SIG-M5 (cell line): Measurements from ENCODE around the gene APOC1.
"Not testable (repeated sequence)": the region's sequence is repeated elsewhere in the genome, so short reads cannot be mapped to it uniquely, and the experiment has no call there.

Experiments
- DNase-seq: peaks from one replicate; lab custom pipeline; 2025; lab: John Stamatoyannopoulos, UW

APOC1 gene

GRCh38 chr19:44914433-44915206 is at the start of gene APOC1:
Gene APOC1 (plus strand): TSS chr19:44914608. CDS start chr19:44914892, 284 bp downstream.
- DNase-seq: peak; percentile 30

GRCh38 chr19:44865196-44865767 is 49.1 kb upstream of the APOC1 start:
- no peak for DNase-seq

GRCh38 chr19:44866664-44867063 is 47.7 kb upstream of the APOC1 start:
- no peak for DNase-seq

DNA sequence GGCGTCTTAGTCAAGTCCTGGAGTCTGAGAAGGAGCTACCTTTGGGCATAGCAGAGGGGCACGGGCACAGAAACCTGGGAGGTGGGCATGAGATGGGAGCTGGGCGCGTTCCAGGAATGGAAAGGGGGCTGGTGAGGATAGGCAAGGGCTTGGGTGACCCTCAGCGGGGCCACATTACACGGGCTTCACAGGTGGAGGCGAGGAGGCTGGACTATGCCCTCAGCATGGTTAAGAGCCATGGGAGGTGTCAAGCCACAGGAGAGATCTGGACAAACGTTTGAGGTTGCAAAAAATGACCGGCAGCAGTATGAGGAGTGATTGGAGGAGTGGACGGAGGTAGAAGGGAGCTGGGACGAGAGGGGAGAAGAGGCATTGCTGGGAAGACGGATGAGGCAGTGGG is 46.8 kb upstream of the APOC1 start:
- no peak for DNase-seq

- DNase-seq: no peak
Measured at GRCh38 chr19:44869733-44870470, 44.5 kb upstream of the APOC1 start.

DNA sequence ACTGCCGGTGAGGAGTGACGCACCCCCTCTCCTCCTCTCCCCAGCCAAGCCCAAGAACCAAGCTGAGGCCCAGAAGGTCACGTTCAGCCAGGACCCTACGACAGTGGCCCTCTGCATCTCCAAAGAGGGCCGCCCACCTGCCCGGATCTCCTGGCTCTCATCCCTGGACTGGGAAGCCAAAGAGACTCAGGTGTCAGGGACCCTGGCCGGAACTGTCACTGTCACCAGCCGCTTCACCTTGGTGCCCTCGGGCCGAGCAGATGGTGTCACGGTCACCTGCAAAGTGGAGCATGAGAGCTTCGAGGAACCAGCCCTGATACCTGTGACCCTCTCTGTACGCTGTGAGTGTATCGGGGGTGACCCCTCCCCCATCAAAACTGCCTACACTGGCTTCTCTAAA is 42.6 kb upstream of the APOC1 start:
- no peak for DNase-seq

GRCh38 chr19:44872661-44873060 is 41.7 kb upstream of the APOC1 start:
- DNase-seq: no peak

DNA sequence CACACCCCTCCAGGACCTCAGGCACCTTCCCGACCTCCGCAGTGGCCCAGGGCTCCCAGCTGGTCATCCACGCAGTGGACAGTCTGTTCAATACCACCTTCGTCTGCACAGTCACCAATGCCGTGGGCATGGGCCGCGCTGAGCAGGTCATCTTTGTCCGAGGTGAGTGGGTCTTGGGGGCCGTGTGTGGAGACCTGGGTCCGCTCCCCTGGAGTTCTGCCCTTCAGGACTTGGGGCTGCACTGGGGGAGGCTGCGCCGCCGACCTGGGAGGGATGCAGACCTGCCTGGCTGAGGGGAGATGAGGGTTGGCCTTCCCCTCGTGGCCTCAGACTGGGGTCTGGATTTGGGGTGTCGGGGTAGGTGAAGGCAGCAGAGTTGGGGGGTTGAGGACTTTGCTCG is 40.1 kb upstream of the APOC1 start:
- no peak for DNase-seq

DNA sequence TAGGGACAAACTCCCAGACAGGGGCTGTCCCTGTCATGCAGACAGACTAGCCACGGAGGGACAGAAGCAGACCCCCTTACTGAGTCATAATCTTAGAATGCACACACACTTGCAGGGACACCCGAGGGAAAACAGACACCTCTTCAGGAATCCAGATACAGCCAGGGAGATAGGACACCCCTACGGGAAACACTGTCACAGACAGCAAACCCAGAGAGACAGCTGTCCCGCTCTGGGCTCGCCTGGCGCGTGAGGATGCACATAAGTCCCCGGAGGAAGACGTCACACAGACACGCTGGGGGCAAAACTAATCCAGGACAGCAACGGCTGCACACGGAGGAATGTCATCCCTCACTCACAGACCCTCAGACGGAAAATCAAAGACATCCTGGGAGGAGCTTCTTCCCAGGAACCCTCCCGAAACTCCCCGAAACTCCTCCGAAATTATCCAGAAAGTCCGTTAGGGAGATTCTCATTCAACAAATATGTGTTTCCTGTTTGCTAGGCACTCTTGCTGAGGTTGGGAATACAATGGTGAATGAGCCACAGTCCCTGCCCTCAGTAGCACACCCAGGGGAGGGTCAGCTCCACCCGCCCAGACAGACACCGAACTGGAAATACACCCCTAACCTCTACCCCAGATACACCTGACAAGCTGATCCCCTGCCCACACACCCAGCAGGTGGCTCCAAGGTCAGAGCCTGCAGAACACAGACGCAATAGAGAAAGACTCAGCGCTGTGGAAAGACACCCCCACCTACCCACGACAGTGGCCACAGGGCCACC is 38.5 kb upstream of the APOC1 start:
- no peak for DNase-seq

GRCh38 chr19:44876930-44877535 is 37.4 kb upstream of the APOC1 start:
- DNase-seq: no peak

- DNase-seq: no peak
Measured at GRCh38 chr19:44878120-44878865, 36.1 kb upstream of the APOC1 start.

- no peak for DNase-seq
Measured at GRCh38 chr19:44879309-44880065, 34.9 kb upstream of the APOC1 start.

GRCh38 chr19:44882063-44882462 is 32.3 kb upstream of the APOC1 start:
- no peak for DNase-seq

- DNase-seq: not testable (repeated sequence)
Measured at GRCh38 chr19:44882619-44883397, 31.6 kb upstream of the APOC1 start.

- DNase-seq: no peak
Measured at GRCh38 chr19:44883922-44884321, 30.5 kb upstream of the APOC1 start.

- no peak for DNase-seq
Measured at GRCh38 chr19:44884566-44884965, 29.8 kb upstream of the APOC1 start.

- DNase-seq: no peak
Measured at GRCh38 chr19:44886141-44886540, 28.3 kb upstream of the APOC1 start.

GRCh38 chr19:44887648-44888047 is 26.8 kb upstream of the APOC1 start:
- DNase-seq: no peak

- DNase-seq: not testable (repeated sequence)
Measured at GRCh38 chr19:44888335-44888734, 26.1 kb upstream of the APOC1 start.
